GM18951 (cell line): Measurements from ENCODE around the gene SLC25A30.

ENCODE experiments used
- POLR2A ChIP-seq: IDR thresholded peaks from 4 replicates; pipeline ENCODE4 v1.6.1; 2011; ENCODE audit warnings: mild to moderate bottlenecking; ENCODE audit not compliant: insufficient read length, insufficient read depth; ENCODE audit errors: extremely low read depth
- in situ Hi-C: fragments of 300-500 bp; cut with MboI; formaldehyde crosslinking; loops from one replicate; pipeline ENCODE4 v1.12.0; 2022; ENCODE audit warnings: low sequenced_read_pairs, mixed read lengths, inconsistent platforms; ENCODE audit not compliant: unreplicated experiment

The SLC25A30 gene

GRCh38 chr13:45374917-45375316 is 43.3 kb downstream of the SLC25A30 start:
- in situ Hi-C loops = no loop called here
- TF ChIP-seq POLR2A = no peak

- in situ Hi-C loops = no loop called here
- no peak for TF ChIP-seq POLR2A
Measured at GRCh38 chr13:45373162-45373547, 45.0 kb downstream of the SLC25A30 start.

GRCh38 chr13:45372189-45373161 is 45.7 kb downstream of the SLC25A30 start:
- TF ChIP-seq POLR2A = no peak
- in situ Hi-C loops = no loop called here

GRCh38 chr13:45370922-45371406 is 47.2 kb downstream of the SLC25A30 start:
- in situ Hi-C loops = no loop called here
- TF ChIP-seq POLR2A = no peak

DNA sequence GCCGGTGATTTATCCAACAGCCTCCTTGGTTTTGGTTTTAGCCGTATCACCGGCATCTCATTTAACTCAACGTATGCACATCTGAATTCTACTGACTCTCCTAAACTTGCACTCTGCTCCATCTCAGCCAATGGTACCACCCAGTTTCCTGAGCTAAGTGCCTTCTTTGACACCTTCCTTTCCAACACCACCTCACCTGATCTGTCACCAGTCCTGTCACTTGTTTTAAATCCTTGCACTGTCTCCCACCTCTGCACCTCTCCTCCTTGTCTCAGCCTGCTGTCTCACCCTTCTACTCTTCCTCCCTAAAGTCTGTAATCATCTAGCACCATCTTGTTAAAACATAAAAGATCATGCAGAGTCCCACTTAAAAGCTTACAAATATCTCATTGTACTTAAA is 49.1 kb downstream of the SLC25A30 start:
- in situ Hi-C loops = no loop called here

DNA sequence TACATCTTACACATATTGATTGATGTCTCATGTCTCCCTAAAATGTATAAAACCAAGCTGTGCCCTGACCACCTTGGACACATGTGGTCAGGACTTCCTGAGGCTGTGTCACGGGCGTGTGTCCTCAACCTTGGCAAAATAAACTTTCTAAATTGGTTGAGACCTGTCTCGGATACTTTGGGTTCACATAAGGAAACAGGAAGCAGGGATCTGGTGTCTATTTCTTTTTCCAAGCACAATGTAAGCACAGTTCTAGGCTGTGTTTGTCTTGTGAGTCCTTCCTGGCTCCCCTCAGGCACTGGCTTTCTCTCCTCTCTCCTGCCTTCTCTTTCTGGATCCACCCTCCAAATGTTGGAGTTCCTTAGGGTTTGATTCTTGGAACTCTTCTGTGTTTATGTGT is 49.6 kb downstream of the SLC25A30 start:
- TF ChIP-seq POLR2A = no peak
- in situ Hi-C loops = no loop called here

More for the DNA sequence above, 49.1 kb downstream of the SLC25A30 start:
- TF ChIP-seq POLR2A = no peak

- in situ Hi-C loops = no loop called here
- no peak for TF ChIP-seq POLR2A
Measured at GRCh38 chr13:45368005-45368404, 50.2 kb downstream of the SLC25A30 start.

GRCh38 chr13:45367358-45367757 is 50.8 kb downstream of the SLC25A30 start:
- in situ Hi-C loops = no loop called here
- no peak for TF ChIP-seq POLR2A

DNA sequence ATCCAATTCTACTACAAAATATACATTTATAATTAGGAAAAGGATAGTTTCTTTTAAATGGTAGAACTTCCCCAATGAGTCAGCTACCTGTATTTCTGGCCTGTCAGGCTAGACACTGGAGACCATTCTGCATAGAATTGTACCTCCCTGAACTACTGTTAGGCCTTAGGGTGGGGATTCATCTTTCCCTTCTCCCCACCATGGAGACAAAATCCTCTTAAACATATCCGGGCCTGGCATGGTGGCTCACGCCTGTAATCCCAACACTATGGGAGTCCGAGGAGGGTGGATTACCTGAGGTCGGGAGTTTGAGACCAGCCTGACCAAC is 52.7 kb downstream of the SLC25A30 start:
- in situ Hi-C loops = no loop called here

GRCh38 chr13:45364876-45365557 is 53.2 kb downstream of the SLC25A30 start:
- TF ChIP-seq POLR2A = no peak
- in situ Hi-C loops = no loop called here

More for the DNA sequence above, 52.7 kb downstream of the SLC25A30 start:
- no peak for TF ChIP-seq POLR2A

- no peak for TF ChIP-seq POLR2A
Measured at GRCh38 chr13:45362939-45363338, 55.2 kb downstream of the SLC25A30 start.

DNA sequence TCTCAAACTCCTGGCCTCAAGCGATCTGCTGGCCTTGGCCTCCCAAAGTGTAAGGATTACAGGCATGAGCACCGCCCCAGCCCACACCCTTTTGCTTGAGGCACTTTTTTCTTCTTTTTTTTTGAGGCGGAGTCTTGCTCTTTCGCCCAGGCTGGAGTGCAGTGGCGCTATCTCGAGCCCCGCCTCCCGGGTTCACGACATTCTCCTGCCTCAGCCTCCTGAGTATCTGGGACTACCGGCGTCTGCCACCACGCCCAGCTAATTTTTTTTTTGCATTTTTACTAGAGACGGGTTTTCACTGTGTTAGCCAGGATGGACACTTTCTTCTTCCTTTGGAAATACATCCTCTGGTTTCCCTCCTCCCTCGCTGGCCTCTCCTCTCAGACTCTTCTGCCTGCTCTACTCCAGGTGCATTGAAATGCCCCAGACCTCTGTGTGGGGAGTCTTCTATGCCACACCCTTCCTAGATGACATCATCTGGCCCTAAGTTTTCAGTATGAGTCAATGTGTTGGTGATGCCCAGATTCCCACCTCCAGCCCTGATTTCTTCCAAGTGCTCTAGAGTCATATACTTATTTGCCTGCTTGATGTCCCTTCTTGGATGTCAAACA is 56.5 kb downstream of the SLC25A30 start:
- in situ Hi-C loops = no loop called here
- TF ChIP-seq POLR2A = no peak

More at GRCh38 chr13:45362939-45363338, 55.2 kb downstream of the SLC25A30 start:
- in situ Hi-C loops = no loop called here

GRCh38 chr13:45356966-45357672 is 61.1 kb downstream of the SLC25A30 start:
- in situ Hi-C loops = no loop called here
- no peak for TF ChIP-seq POLR2A

DNA sequence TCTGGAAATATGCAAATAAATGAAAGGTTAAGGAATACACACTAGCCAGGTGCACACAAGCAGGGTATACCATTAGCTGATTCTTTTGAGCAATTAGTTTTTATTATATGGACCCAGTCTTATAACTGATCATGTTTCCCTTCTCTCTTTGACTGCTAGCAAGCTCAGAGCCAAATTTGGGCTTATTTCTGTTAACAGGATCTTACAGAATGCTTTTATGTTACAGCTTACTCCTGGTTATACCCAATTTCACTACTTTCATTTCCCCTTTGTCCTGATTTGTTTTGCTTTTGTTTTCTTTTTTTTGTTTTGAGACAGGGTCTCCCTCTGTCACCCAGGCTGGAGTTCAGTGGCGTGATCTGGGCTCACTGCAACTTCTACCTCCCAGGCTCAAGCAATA is 64.3 kb downstream of the SLC25A30 start:
- no peak for TF ChIP-seq POLR2A
- in situ Hi-C loops = no loop called here
